Fibroblast of villous mesenchyme (primary cell): ENCODE measurements around the gene COPS9. TPM values are rescaled to one million over a fixed set of nuclear protein-coding genes. Genes with fewer than 3 reads are reported as not detected.
A peak's percentile ranks its signal among the peaks of the same experiment; 100 is the strongest.

Experiments used
- DNase-seq: peaks from one replicate; pipeline ENCODE4 v3.0.0-alpha.2; 2010; ENCODE audit warnings: low read depth
- H3K4me3 ChIP-seq: 2 replicates; pipeline ENCODE4 v1.5.1; 2011; ENCODE audit warnings: low read depth, mild to moderate bottlenecking, low read length
- CTCF ChIP-seq: IDR thresholded peaks from 2 replicates; pipeline ENCODE4 v1.5.1; 2012; ENCODE audit warnings: low read depth, mild to moderate bottlenecking, low read length; ENCODE audit not compliant: insufficient read depth
- total RNA-seq: library from RNA; depleted of rRNA; stranded (reverse); fragments of >200 nt; gene quantifications from 2 replicates; pipeline ENCODE4 v1.2.3, GENCODE V29; 2012

COPS9 gene
- total RNA-seq = 102 and 114 TPM in 2 replicates

- no peak for TF ChIP-seq CTCF
- H3K4me3 ChIP-seq = peak within 1 kb of the TSS; percentile 83
- peak; percentile 88 for DNase-seq
These were observed at the start of gene COPS9 for GRCh38 chr2:240136013-240136670. COPS9 (minus strand) TSS chr2:240136305; CDS start chr2:240136284, 21 bp downstream.

- H3K4me3 ChIP-seq = no peak overlapping the region
- no peak for DNase-seq
- no peak for TF ChIP-seq CTCF
These were observed 48.6 kb upstream of the COPS9 start for GRCh38 chr2:240184656-240185055.

GRCh38 chr2:240183875-240184590 lies 47.9 kb upstream of the COPS9 start:
- no peak for DNase-seq
- no peak overlapping the region for H3K4me3 ChIP-seq
- no peak for TF ChIP-seq CTCF

- DNase-seq = no peak
- no peak for TF ChIP-seq CTCF
- H3K4me3 ChIP-seq = no peak overlapping the region
These were observed 47.1 kb upstream of the COPS9 start for GRCh38 chr2:240183006-240183874.

- H3K4me3 ChIP-seq = no peak overlapping the region
- TF ChIP-seq CTCF = no peak
- no peak for DNase-seq
These were observed 46.4 kb upstream of the COPS9 start for GRCh38 chr2:240182476-240182875.

GRCh38 chr2:240182001-240182400 lies 45.9 kb upstream of the COPS9 start:
- DNase-seq = no peak

More at GRCh38 chr2:240182001-240182400, 45.9 kb upstream of the COPS9 start:
- no peak overlapping the region for H3K4me3 ChIP-seq
- no peak for TF ChIP-seq CTCF
